Transverse colon (tissue), 4 donors: ENCODE data around the gene AGBL5. TPM values are rescaled to one million over a fixed set of nuclear protein-coding genes. Genes with fewer than 3 reads are reported as not detected.

Experiments used
- DNase-seq: peaks from one replicate; pipeline ENCODE4 v3.0.0-alpha.2; 2019
- H3K27ac ChIP-seq, 4 donors: fragments of 200-600 bp; sonication (generic); 2 replicates each; pipeline ENCODE4 v1.5.1; 2016 to 2018; ENCODE audit warnings: inconsistent platforms in 4 of 4
- H3K27me3 ChIP-seq: fragments of 200-600 bp; sonication (generic); 2 replicates; pipeline ENCODE4 v1.5.1; 2017; ENCODE audit warnings: inconsistent platforms
- H3K36me3 ChIP-seq, 4 donors: fragments of 200-600 bp; sonication (generic); 2 replicates each; pipeline ENCODE4 v1.5.1; 2017 to 2019; ENCODE audit warnings: inconsistent platforms in 4 of 4
- H3K4me1 ChIP-seq, 4 donors: fragments of 200-600 bp; sonication (generic); 2 replicates each; pipeline ENCODE4 v1.5.1; 2017 to 2020; ENCODE audit warnings: inconsistent platforms in 4 of 4
- H3K4me3 ChIP-seq, 4 donors: fragments of 200-600 bp; sonication (generic); 1 replicate in 1 of 4; 2 replicates in 3 of 4; pipeline versions ENCODE4 v1.5.1 to v1.6.1; 2017 to 2019; ENCODE audit warnings: inconsistent platforms in 4 of 4
- H3K9me3 ChIP-seq, 2 donors: fragments of 200-600 bp; sonication (generic); 2 replicates each; pipeline ENCODE4 v1.5.1; 2017 to 2019; ENCODE audit warnings: inconsistent platforms in 2 of 2
- CTCF ChIP-seq, 5 experiments: fragments of 200-600 bp in 3 of 5; fragments of 450-650 bp in 2 of 5; sonication (generic) in 3 of 5; IDR thresholded peaks; 1 replicate in 2 of 5; 2 replicates in 3 of 5; pipeline ENCODE4 v1.5.1; 2016 to 2017; ENCODE audit warnings: antibody characterized with exemption in 5 of 5, inconsistent platforms in 3 of 5, mild to moderate bottlenecking in 2 of 5, moderate library complexity in 1 of 5
- EP300 ChIP-seq: sonication (generic); formaldehyde crosslinking; IDR thresholded peaks from one replicate; pipeline ENCODE4 v1.6.1; 2017; ENCODE audit warnings: antibody characterized with exemption, low read depth
- POLR2A ChIP-seq: fragments of 450-650 bp; IDR thresholded peaks from one replicate; pipeline ENCODE4 v1.6.1; 2016; ENCODE audit warnings: antibody characterized with exemption, mild to moderate bottlenecking, moderate library complexity
- POLR2AphosphoS5 ChIP-seq, 3 donors: sonication (generic); formaldehyde crosslinking; IDR thresholded peaks; one replicate each; pipeline ENCODE4 v1.6.1; 2016; ENCODE audit warnings: antibody characterized with exemption in 3 of 3
- whole genome bisulfite sequencing, 2 donors: methylation state at CpG; one replicate each; pipeline ENCODE4 v1.1.5; 2018; ENCODE audit warnings: low coverage in 1 of 2; 5-methylcytosine and 5-hydroxymethylcytosine counted together
- in situ Hi-C, 4 donors: fragments of 200-750 bp; cut with MboI; loops; one replicate each; pipeline versions ENCODE4 v1.15.0 to v1.15.1; 2017; ENCODE audit warnings: low sequenced_read_pairs in 3 of 4, low pct_ligation_motif_present in 1 of 4, low pct_unique_long_range_greater_than_20kb in 1 of 4
- intact Hi-C: fragments of 100-400 bp; cut with DNase I; formaldehyde crosslinking; loops from one replicate; pipeline ENCODE4 v1.15.1; 2023; ENCODE audit warnings: low total_unique reads
- total RNA-seq, 4 donors: library from RNA; depleted of rRNA; stranded (reverse); fragments of >200 nt; gene quantifications; one replicate each; pipeline ENCODE4 v1.1.0, GENCODE V29; 2016

The AGBL5 gene
- total RNA-seq, 4 donors from 2014 or later: 9.7 to 39.2 (median 13.9) TPM

GRCh38 chr2:27091746-27092695 lies 40.6 kb downstream of the AGBL5 start:
- WGBS, 2 donors: 75 to 80% methylated on average over 7 to 25 of the region's 25 CpGs
- intact Hi-C loops: no loop called here
- H3K36me3 ChIP-seq: no peaks in the 10 kb centered on the region
- in situ Hi-C loops: loop anchor here in 3 of 4 donors (25.0 kb wide), 1 partner anchor 130 kb away; the partner anchor contains the start of gene MAPRE3 (in 3 of the 3)
- TF ChIP-seq CTCF (IDR thresholded peaks at IDR 0.05): no peak
- TF ChIP-seq POLR2AphosphoS5 (IDR thresholded peaks at IDR 0.05): no peak
- no peak for TF ChIP-seq POLR2A
- no peak for TF ChIP-seq EP300
- no peak overlapping the region for H3K27ac ChIP-seq
- H3K9me3 ChIP-seq: no peaks in the 10 kb centered on the region
- no peak for DNase-seq
- no peak overlapping the region for H3K4me3 ChIP-seq
- peaks cover 9 to 22% (median 15%) of the 10 kb centered on the region in 4 donors for H3K4me1 ChIP-seq
- no peaks in the 10 kb centered on the region for H3K27me3 ChIP-seq

DNA sequence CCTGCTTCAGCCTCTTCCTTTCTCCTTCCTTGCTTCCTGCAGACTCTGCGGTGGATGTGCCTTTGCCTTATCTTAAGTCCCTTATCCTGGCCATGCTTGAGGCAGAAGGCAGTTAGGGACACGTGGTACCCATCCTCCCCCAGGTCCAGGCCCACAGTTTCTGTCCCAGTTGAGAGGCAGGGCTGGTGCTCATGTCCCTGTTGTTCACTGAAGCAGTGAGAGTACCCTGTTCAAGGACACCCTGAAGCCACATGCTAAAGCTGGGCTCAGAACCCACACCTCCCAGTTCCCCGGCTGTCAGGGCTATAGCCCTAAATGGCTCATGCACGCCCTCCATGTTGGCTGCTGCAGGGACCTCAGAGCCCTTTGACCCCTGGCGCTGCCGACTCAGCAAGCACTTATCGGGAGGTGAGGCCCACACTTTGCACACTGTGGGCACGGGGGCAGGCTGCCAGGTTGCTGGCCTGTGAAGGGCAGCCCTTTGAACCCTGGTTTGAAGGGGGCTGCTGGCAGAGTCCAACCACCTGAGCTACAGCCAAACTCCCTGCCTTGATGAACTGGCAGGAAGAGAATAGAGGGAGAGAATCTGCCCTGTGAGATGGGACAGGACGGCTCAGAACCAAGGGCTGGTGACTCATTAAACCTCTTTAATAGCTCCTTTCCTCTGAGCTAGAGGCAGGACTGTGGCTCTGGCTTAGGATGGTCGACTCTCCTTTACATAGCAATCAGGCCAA lies 41.4 kb downstream of the AGBL5 start:
- no peak overlapping the region for H3K27ac ChIP-seq
- no peaks in the 10 kb centered on the region for H3K36me3 ChIP-seq
- H3K4me3 ChIP-seq: no peak overlapping the region
- H3K27me3 ChIP-seq: no peaks in the 10 kb centered on the region
- 52% methylated on average over 6 of the region's 10 CpGs; no CpG with 5 or more reads in 1 of the 2 donors for WGBS, 2 donors
- in situ Hi-C loops (loop anchor here in 3 of 4 donors (25.0 kb wide), 1 partner anchor 131 kb away; the partner anchor contains the start of gene MAPRE3 (in 3 of the 3)), intact Hi-C loops (no loop called here)
- H3K9me3 ChIP-seq: no peaks in the 10 kb centered on the region
- no peak for TF ChIP-seq POLR2AphosphoS5 (IDR thresholded peaks at IDR 0.05)
- no peak for TF ChIP-seq POLR2A
- no peak for TF ChIP-seq EP300
- no peak for TF ChIP-seq CTCF (IDR thresholded peaks at IDR 0.05)
- no peak for DNase-seq
- peaks cover 3 to 14% (median 9%) of the 10 kb centered on the region in 4 donors for H3K4me1 ChIP-seq

DNA sequence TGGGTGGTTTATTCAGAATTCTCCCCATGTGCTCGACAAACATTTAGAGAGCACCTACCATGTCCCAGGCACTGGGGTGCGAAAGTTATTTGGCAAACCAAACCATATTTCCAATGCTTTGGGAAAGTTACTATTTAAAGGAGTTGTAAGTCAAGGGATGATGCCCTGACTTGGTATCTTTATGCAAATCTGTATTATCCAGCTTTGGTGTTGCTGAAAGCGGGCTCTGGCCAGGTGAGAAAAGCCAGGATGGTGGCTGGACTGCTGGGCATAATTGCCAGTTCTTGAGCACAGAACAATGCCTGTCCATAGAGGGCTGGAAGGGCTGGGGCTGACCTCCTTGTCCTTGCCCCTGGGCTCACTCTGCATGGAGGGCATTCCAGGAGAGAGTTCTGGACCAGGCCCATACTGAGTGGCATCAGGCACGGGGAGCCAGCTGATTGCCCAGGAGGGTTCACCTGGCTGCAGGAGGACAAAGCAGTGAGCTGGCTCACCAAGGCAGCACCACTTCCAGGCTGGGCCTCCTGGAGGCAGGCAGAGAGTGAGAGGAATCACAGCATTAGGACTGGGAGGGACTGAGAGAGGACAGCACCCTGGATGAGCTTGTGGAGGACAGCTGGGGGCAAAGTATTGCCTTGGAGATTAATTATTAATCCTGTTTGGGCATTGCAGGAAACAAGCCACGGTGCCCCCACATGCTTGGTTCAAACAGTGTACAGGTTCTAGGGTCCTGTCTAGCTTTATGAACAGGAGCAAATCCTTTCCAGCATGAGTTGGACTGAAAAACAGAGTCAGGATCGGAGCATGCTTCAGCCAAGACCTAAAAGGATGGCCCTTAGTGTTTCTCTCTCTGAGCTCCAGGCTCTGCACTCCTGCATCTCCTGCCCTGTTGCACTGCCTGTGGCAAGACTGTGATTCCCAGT lies 42.2 kb downstream of the AGBL5 start:
- Histone ChIP-seq H3K36me3 (no peaks in the 10 kb centered on the region), H3K9me3 (no peaks in the 10 kb centered on the region), H3K27ac (no peak overlapping the region), H3K27me3 (no peaks in the 10 kb centered on the region), H3K4me3 (no peak overlapping the region), H3K4me1 (peaks cover 3 to 14% (median 9%) of the 10 kb centered on the region in 4 donors)
- no peak for TF ChIP-seq CTCF (IDR thresholded peaks at IDR 0.05)
- TF ChIP-seq POLR2AphosphoS5 (IDR thresholded peaks at IDR 0.05): no peak
- TF ChIP-seq EP300: no peak
- no peak for TF ChIP-seq POLR2A
- in situ Hi-C loops: loop anchor here in 3 of 4 donors (25.0 kb wide), 1 partner anchor 131 kb away; the partner anchor contains the start of gene MAPRE3 (in 3 of the 3)
- intact Hi-C loops: no loop called here
- DNase-seq: no peak
- 77% methylated on average over 6 of the region's 6 CpGs; no CpG with 5 or more reads in 1 of the 2 donors for WGBS, 2 donors
